DOHH2 (cell line): ENCODE results near the gene RHOU.

ENCODE experiments used
- EZH2phosphoT487 ChIP-seq: fragments of 200-600 bp; sonication (generic); IDR thresholded peaks from 2 replicates; pipeline ENCODE4 v1.6.1; 2017; ENCODE audit warnings: borderline replicate concordance, mild to moderate bottlenecking, antibody characterized with exemption, low read length, moderate library complexity, mixed read lengths
- TF ChIP-seq, protein P1 (sequence below): fragments of 200-600 bp; sonication (generic); IDR thresholded peaks from one replicate; pipeline ENCODE4 v1.5.1; 2014; ENCODE audit warnings: antibody characterized with exemption, mild to moderate bottlenecking, low read depth, low read length; ENCODE audit not compliant: poor library complexity, severe bottlenecking

- TF ChIP-seq, protein P1, sequence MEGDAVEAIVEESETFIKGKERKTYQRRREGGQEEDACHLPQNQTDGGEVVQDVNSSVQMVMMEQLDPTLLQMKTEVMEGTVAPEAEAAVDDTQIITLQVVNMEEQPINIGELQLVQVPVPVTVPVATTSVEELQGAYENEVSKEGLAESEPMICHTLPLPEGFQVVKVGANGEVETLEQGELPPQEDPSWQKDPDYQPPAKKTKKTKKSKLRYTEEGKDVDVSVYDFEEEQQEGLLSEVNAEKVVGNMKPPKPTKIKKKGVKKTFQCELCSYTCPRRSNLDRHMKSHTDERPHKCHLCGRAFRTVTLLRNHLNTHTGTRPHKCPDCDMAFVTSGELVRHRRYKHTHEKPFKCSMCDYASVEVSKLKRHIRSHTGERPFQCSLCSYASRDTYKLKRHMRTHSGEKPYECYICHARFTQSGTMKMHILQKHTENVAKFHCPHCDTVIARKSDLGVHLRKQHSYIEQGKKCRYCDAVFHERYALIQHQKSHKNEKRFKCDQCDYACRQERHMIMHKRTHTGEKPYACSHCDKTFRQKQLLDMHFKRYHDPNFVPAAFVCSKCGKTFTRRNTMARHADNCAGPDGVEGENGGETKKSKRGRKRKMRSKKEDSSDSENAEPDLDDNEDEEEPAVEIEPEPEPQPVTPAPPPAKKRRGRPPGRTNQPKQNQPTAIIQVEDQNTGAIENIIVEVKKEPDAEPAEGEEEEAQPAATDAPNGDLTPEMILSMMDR: no peak
- no peak for TF ChIP-seq EZH2phosphoT487
Observed at GRCh38 chr1:228792601-228793000, 57.3 kb downstream of the RHOU start.
